BE2C (cell line): ENCODE results near the gene BBOX1.

ENCODE experiments used
- DNase-seq: peaks from one replicate; pipeline ENCODE4 v3.0.0-alpha.2; 2020
- H3K27me3 ChIP-seq: fragments of 250-450 bp; sonication (Bioruptor Pico); 2 replicates; pipeline ENCODE4 v1.5.1; 2020; ENCODE audit warnings: mild to moderate bottlenecking
- H3K36me3 ChIP-seq: fragments of 250-450 bp; sonication (Bioruptor Pico); 2 replicates; pipeline ENCODE4 v1.5.1; 2020; ENCODE audit warnings: mild to moderate bottlenecking
- H3K4me1 ChIP-seq: fragments of 250-450 bp; sonication (Bioruptor Pico); 2 replicates; pipeline ENCODE4 v1.5.1; 2020
- H3K4me3 ChIP-seq: 2 replicates; pipeline ENCODE4 v1.5.1; 2011; ENCODE audit warnings: low read depth, low read length
- H3K9me3 ChIP-seq: fragments of 250-450 bp; sonication (Bioruptor Pico); 2 replicates; pipeline ENCODE4 v1.5.1; 2020
- CTCF ChIP-seq: IDR thresholded peaks from 2 replicates; pipeline ENCODE4 v1.5.1; 2012; ENCODE audit warnings: mild to moderate bottlenecking, low read depth, low read length

BBOX1 gene

GRCh38 chr11:27075192-27075591 is 34.6 kb downstream of the BBOX1 start:
- Histone ChIP-seq H3K4me1 (no peaks in the 10 kb centered on the region), H3K27me3 (no peaks in the 10 kb centered on the region), H3K9me3 (no peaks in the 10 kb centered on the region), H3K36me3 (no peaks in the 10 kb centered on the region), H3K4me3 (no peak overlapping the region)
- DNase-seq, result no peak
- no peak for TF ChIP-seq CTCF

GRCh38 chr11:27075655-27076054 is 35.0 kb downstream of the BBOX1 start:
- no peak for DNase-seq
- no peak for TF ChIP-seq CTCF
- no peaks in the 10 kb centered on the region for H3K9me3 ChIP-seq
- H3K27me3 ChIP-seq, result no peaks in the 10 kb centered on the region
- no peaks in the 10 kb centered on the region for H3K36me3 ChIP-seq
- H3K4me1 ChIP-seq, result no peaks in the 10 kb centered on the region
- no peak overlapping the region for H3K4me3 ChIP-seq

- no peak for TF ChIP-seq CTCF
- DNase-seq, result peak; percentile 42
- Histone ChIP-seq H3K27me3 (no peaks in the 10 kb centered on the region), H3K36me3 (no peaks in the 10 kb centered on the region), H3K4me1 (no peaks in the 10 kb centered on the region), H3K9me3 (no peaks in the 10 kb centered on the region), H3K4me3 (no peak overlapping the region)
These were observed 35.5 kb downstream of the BBOX1 start for GRCh38 chr11:27076121-27076589.

GRCh38 chr11:27081056-27081455 is 40.4 kb downstream of the BBOX1 start:
- H3K9me3 ChIP-seq, result no peaks in the 10 kb centered on the region
- no peak overlapping the region for H3K4me3 ChIP-seq
- H3K36me3 ChIP-seq, result no peaks in the 10 kb centered on the region
- no peaks in the 10 kb centered on the region for H3K4me1 ChIP-seq
- no peak for TF ChIP-seq CTCF
- no peak for DNase-seq
- H3K27me3 ChIP-seq, result no peaks in the 10 kb centered on the region

GRCh38 chr11:27083241-27083640 is 42.6 kb downstream of the BBOX1 start:
- no peak overlapping the region for H3K4me3 ChIP-seq
- TF ChIP-seq CTCF, result no peak
- no peaks in the 10 kb centered on the region for H3K4me1 ChIP-seq
- H3K36me3 ChIP-seq, result no peaks in the 10 kb centered on the region
- no peaks in the 10 kb centered on the region for H3K9me3 ChIP-seq
- DNase-seq, result no peak
- no peaks in the 10 kb centered on the region for H3K27me3 ChIP-seq

- no peak for DNase-seq
- Histone ChIP-seq H3K27me3 (no peaks in the 10 kb centered on the region), H3K4me1 (no peaks in the 10 kb centered on the region), H3K4me3 (no peak overlapping the region), H3K36me3 (no peaks in the 10 kb centered on the region), H3K9me3 (no peaks in the 10 kb centered on the region)
- TF ChIP-seq CTCF, result no peak
These were observed 43.2 kb downstream of the BBOX1 start for GRCh38 chr11:27083782-27084181.
